OCI-LY1 (cell line): ENCODE results near the gene MUC20.
"Not testable (repeated sequence)": the region's sequence is repeated elsewhere in the genome, so short reads cannot be mapped to it uniquely, and the experiment has no call there.

Experiments used
- H2AFZ ChIP-seq: fragments of 200-600 bp; sonication (generic), shearing (Covaris generic); 2 replicates; pipeline ENCODE4 v1.6.0; 2014; ENCODE audit warnings: antibody characterized with exemption, mild to moderate bottlenecking, low read length
- H3F3A ChIP-seq: fragments of 200-600 bp; sonication (generic), shearing (Covaris generic); 2 replicates; pipeline ENCODE4 v1.6.0; 2014; ENCODE audit warnings: mild to moderate bottlenecking, antibody characterized with exemption, low read length, moderate library complexity; ENCODE audit not compliant: insufficient read depth
- H3K27ac ChIP-seq: fragments of 200-600 bp; sonication (generic); 2 replicates; pipeline ENCODE4 v1.5.1; 2014; ENCODE audit warnings: low read length, mixed run types, mild to moderate bottlenecking, low read depth; ENCODE audit not compliant: poor library complexity, severe bottlenecking
- H3K27me3 ChIP-seq: fragments of 200-600 bp; sonication (generic); 2 replicates; pipeline ENCODE4 v1.6.0; 2014; ENCODE audit warnings: antibody characterized with exemption, mild to moderate bottlenecking, low read length, moderate library complexity; ENCODE audit not compliant: insufficient read depth
- H3K36me3 ChIP-seq: fragments of 200-600 bp; sonication (generic); 2 replicates; pipeline ENCODE4 v1.6.1; 2014; ENCODE audit warnings: mild to moderate bottlenecking, antibody characterized with exemption, low read length, moderate library complexity, mixed read lengths; ENCODE audit not compliant: insufficient read depth
- H3K4me1 ChIP-seq: fragments of 200-600 bp; sonication (generic); 2 replicates; pipeline ENCODE4 v1.5.1; 2014; ENCODE audit warnings: mild to moderate bottlenecking, low read length, moderate library complexity; ENCODE audit not compliant: insufficient read depth, severe bottlenecking
- H3K4me2 ChIP-seq: fragments of 200-600 bp; sonication (generic), shearing (Covaris generic); 2 replicates; pipeline ENCODE4 v1.6.1; 2014; ENCODE audit warnings: low read length
- H3K4me3 ChIP-seq: fragments of 200-600 bp; sonication (generic); 2 replicates; pipeline ENCODE4 v1.5.1; 2014; ENCODE audit warnings: low read length, low read depth, mild to moderate bottlenecking, mixed read lengths; ENCODE audit not compliant: poor library complexity, severe bottlenecking
- H3K79me2 ChIP-seq: fragments of 200-600 bp; shearing (Covaris generic); 2 replicates; pipeline ENCODE4 v1.6.1; 2016; ENCODE audit warnings: mixed run types, low read length, mixed read lengths; ENCODE audit not compliant: insufficient read depth
- H3K9ac ChIP-seq: fragments of 200-600 bp; sonication (generic), shearing (Covaris generic); 2 replicates; pipeline ENCODE4 v1.6.1; 2014; ENCODE audit warnings: mild to moderate bottlenecking, low read length, mixed read lengths
- H3K9me2 ChIP-seq: fragments of 200-600 bp; sonication (generic), shearing (Covaris generic); 2 replicates; pipeline ENCODE4 v1.6.1; 2014; ENCODE audit warnings: low read depth, mild to moderate bottlenecking, low read length, mixed read lengths
- H3K9me3 ChIP-seq: fragments of 200-600 bp; shearing (Covaris generic); 2 replicates; pipeline ENCODE4 v1.6.1; 2014; ENCODE audit warnings: low read length, mixed read lengths
- H4K20me1 ChIP-seq: fragments of 200-600 bp; sonication (generic), shearing (Covaris generic); 2 replicates; pipeline ENCODE4 v1.6.0; 2016; ENCODE audit warnings: mild to moderate bottlenecking, low read length; ENCODE audit not compliant: insufficient read depth
- EZH2 ChIP-seq: fragments of 200-600 bp; sonication (generic), shearing (Covaris generic); IDR thresholded peaks from 2 replicates; pipeline ENCODE4 v1.8.0; 2017; ENCODE audit warnings: borderline replicate concordance, mixed run types, mild to moderate bottlenecking, antibody characterized with exemption, low read length, moderate library complexity, mixed read lengths
- TF ChIP-seq, protein P1 (sequence below): fragments of 200-600 bp; sonication (generic), shearing (Covaris generic); IDR thresholded peaks from 2 replicates; pipeline ENCODE4 v1.5.1; 2017; ENCODE audit warnings: mild to moderate bottlenecking, antibody characterized with exemption, low read length, moderate library complexity, mixed read lengths

Gene MUC20

GRCh38 chr3:195746346-195746745 lies 25.6 kb downstream of the MUC20 start:
- Histone ChIP-seq H3K4me3 (no peak overlapping the region), H3K27me3 (peaks cover 9% of the 10 kb centered on the region; the same call in 1 of the 2 replicates)

DNA sequence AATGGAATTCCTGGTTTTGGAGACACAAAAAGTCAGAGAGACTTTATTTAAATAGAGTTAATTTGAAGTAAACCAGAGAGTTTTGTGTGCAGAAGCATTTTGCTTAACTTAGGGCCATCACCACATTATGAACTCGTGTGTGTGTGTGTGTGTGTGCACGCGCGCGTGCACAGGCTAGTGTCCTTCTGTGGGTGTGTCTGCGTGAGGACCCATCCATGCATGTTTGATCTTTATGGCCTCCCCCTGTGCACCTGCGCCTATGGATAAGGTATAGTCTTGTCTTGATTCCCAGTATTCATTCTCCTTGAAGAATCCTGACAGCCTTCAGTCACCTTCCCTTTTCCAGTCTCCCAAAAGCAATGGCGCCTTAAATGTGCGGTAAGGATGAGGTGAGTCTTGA lies 26.0 kb downstream of the MUC20 start:
- H3K79me2 ChIP-seq: no peaks in the 10 kb centered on the region
- H3K27ac ChIP-seq: no peak overlapping the region
- no peaks in the 10 kb centered on the region for H3K9me3 ChIP-seq
- H2AFZ ChIP-seq: no peak overlapping the region
- H3K4me3 ChIP-seq: no peak overlapping the region
- H3K9ac ChIP-seq: no peak overlapping the region
- no peak for TF ChIP-seq EZH2
- TF ChIP-seq, protein P1, sequence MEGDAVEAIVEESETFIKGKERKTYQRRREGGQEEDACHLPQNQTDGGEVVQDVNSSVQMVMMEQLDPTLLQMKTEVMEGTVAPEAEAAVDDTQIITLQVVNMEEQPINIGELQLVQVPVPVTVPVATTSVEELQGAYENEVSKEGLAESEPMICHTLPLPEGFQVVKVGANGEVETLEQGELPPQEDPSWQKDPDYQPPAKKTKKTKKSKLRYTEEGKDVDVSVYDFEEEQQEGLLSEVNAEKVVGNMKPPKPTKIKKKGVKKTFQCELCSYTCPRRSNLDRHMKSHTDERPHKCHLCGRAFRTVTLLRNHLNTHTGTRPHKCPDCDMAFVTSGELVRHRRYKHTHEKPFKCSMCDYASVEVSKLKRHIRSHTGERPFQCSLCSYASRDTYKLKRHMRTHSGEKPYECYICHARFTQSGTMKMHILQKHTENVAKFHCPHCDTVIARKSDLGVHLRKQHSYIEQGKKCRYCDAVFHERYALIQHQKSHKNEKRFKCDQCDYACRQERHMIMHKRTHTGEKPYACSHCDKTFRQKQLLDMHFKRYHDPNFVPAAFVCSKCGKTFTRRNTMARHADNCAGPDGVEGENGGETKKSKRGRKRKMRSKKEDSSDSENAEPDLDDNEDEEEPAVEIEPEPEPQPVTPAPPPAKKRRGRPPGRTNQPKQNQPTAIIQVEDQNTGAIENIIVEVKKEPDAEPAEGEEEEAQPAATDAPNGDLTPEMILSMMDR: no peak
- no peaks in the 10 kb centered on the region for H3K9me2 ChIP-seq
- H3K27me3 ChIP-seq: peaks cover 5% of the 10 kb centered on the region; the same call in 1 of the 2 replicates
- H3K4me1 ChIP-seq: peaks cover 4% of the 10 kb centered on the region
- H3K4me2 ChIP-seq: no peak overlapping the region
- H3K36me3 ChIP-seq: no peaks in the 10 kb centered on the region; the same call in 1 of the 2 replicates
- H4K20me1 ChIP-seq: no peaks in the 10 kb centered on the region
- H3F3A ChIP-seq: no peaks in the 10 kb centered on the region

More at GRCh38 chr3:195746346-195746745, 25.6 kb downstream of the MUC20 start:
- Histone ChIP-seq H2AFZ (no peak overlapping the region), H3K9me2 (no peaks in the 10 kb centered on the region), H3K4me2 (no peak overlapping the region), H3K9ac (no peak overlapping the region), H3K9me3 (no peaks in the 10 kb centered on the region), H3F3A (no peaks in the 10 kb centered on the region), H3K4me1 (peaks cover 4% of the 10 kb centered on the region), H3K36me3 (no peaks in the 10 kb centered on the region; the same call in 1 of the 2 replicates), H3K79me2 (no peaks in the 10 kb centered on the region), H4K20me1 (no peaks in the 10 kb centered on the region), H3K27ac (no peak overlapping the region)
- TF ChIP-seq, protein P1: no peak
- no peak for TF ChIP-seq EZH2

DNA sequence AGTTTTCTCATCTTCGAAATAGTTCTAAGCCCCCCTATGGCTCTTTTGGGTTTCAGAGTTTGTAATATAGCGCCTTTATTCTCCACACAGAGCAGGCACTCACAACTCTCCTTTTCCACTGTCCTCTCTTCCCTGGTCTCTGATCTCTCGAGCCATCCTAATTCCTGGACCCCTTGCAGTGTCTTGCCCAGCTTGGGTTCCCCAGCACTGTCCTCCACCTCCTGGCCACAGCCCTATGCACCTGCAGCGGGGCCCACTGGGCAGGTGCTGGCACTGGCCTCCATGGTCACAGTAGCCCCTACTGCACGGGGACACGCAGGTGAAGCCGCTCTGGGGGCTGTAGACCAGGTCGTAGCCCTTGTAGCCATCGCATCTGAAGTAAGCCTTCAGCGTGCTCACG lies 27.9 kb downstream of the MUC20 start:
- Histone ChIP-seq H2AFZ (no peak overlapping the region), H3K4me3 (no peak overlapping the region), H3K9me3 (no peaks in the 10 kb centered on the region), H3K9me2 (no peaks in the 10 kb centered on the region), H3F3A (no peaks in the 10 kb centered on the region), H3K27ac (no peak overlapping the region), H3K9ac (no peak overlapping the region), H3K36me3 (no peaks in the 10 kb centered on the region; the same call in 1 of the 2 replicates), H4K20me1 (no peaks in the 10 kb centered on the region), H3K79me2 (no peaks in the 10 kb centered on the region), H3K4me2 (no peak overlapping the region), H3K27me3 (peaks cover 5% of the 10 kb centered on the region; the same call in 1 of the 2 replicates), H3K4me1 (peaks cover 4% of the 10 kb centered on the region)
- TF ChIP-seq, protein P1: no peak
- TF ChIP-seq EZH2: no peak

- not testable (repeated sequence) for H3F3A ChIP-seq, H3K4me2 ChIP-seq, H3K27ac ChIP-seq, H3K36me3 ChIP-seq, H3K9me2 ChIP-seq, H3K4me3 ChIP-seq, H3K9ac ChIP-seq, H3K27me3 ChIP-seq, H3K4me1 ChIP-seq, H3K9me3 ChIP-seq, H3K79me2 ChIP-seq, H2AFZ ChIP-seq, H4K20me1 ChIP-seq
These were observed 28.3 kb downstream of the MUC20 start for GRCh38 chr3:195749101-195749500.
